ENCODE data around the gene NFYA. TPM values are rescaled to one million over a fixed set of nuclear protein-coding genes. Genes with fewer than 3 reads are reported as not detected.
A peak's percentile ranks its signal among the peaks of the same experiment; 100 is the strongest.

The NFYA gene
- total and polyA plus RNA-seq, 4 donors, result 2.2 to 28.4 (median 10.1) TPM

GRCh38 chr6:41066867-41067304 lies 5.9 kb upstream of the NFYA start:
- Histone ChIP-seq H3K27me3 (ENCODE audit: control insufficient read depth in 4 of 4, insufficient read depth in 4 of 4, low read length in 3 of 4) (no peaks in the 10 kb centered on the region), H3K9me3 (ENCODE audit: control insufficient read depth in 4 of 4, low read length in 3 of 4) (no peaks in the 10 kb centered on the region), H3K4me3 (ENCODE audit: low read depth in 1 of 3, low read length in 3 of 3) (no peak overlapping the region), H3K27ac (ENCODE audit: low read depth in 1 of 2, low read length in 2 of 2) (peak overlapping the region in 1 of 2 donors; percentile 71), H3K4me1 (ENCODE audit: control insufficient read depth in 4 of 4, insufficient read depth in 4 of 4, low read length in 3 of 4) (peaks cover 3 to 44% (median 39%) of the 10 kb centered on the region in 4 donors), H3K36me3 (ENCODE audit: control insufficient read depth in 4 of 4, insufficient read depth in 3 of 4, low read depth in 1 of 4, low read length in 3 of 4) (peaks cover 0 to 10% (median 5%) of the 10 kb centered on the region in 4 donors), H3K9ac (ENCODE audit: low read depth in 1 of 2, low read length in 2 of 2) (no peak overlapping the region)
- TF ChIP-seq, protein P1, sequence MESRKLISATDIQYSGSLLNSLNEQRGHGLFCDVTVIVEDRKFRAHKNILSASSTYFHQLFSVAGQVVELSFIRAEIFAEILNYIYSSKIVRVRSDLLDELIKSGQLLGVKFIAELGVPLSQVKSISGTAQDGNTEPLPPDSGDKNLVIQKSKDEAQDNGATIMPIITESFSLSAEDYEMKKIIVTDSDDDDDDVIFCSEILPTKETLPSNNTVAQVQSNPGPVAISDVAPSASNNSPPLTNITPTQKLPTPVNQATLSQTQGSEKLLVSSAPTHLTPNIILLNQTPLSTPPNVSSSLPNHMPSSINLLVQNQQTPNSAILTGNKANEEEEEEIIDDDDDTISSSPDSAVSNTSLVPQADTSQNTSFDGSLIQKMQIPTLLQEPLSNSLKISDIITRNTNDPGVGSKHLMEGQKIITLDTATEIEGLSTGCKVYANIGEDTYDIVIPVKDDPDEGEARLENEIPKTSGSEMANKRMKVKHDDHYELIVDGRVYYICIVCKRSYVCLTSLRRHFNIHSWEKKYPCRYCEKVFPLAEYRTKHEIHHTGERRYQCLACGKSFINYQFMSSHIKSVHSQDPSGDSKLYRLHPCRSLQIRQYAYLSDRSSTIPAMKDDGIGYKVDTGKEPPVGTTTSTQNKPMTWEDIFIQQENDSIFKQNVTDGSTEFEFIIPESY (IDR thresholded peaks at IDR 0.05), result no peak
- no peak for TF ChIP-seq FOXA1 (IDR thresholded peaks at IDR 0.05)
- TF ChIP-seq HNF4A (conservative IDR thresholded peaks at IDR 0.05), result peak; percentile 25 to 44
- TF ChIP-seq, protein P2, sequence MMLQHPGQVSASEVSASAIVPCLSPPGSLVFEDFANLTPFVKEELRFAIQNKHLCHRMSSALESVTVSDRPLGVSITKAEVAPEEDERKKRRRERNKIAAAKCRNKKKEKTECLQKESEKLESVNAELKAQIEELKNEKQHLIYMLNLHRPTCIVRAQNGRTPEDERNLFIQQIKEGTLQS (IDR thresholded peaks at IDR 0.05), result peak; percentile 26
- TF ChIP-seq GABPA (IDR thresholded peaks at IDR 0.05 in 1 of 2, conservative IDR thresholded peaks at IDR 0.05 in 1 of 2), result no peak
- TF ChIP-seq EGR1 (IDR thresholded peaks at IDR 0.05; ENCODE audit: low read depth in 2 of 2), result no peak
- TF ChIP-seq FOXA2 (IDR thresholded peaks at IDR 0.05), result no peak
- no peak for TF ChIP-seq JUND (IDR thresholded peaks at IDR 0.05)
- peak; percentile 92 to 95 for TF ChIP-seq RAD21 (IDR thresholded peaks at IDR 0.05)
- TF ChIP-seq, protein P3, sequence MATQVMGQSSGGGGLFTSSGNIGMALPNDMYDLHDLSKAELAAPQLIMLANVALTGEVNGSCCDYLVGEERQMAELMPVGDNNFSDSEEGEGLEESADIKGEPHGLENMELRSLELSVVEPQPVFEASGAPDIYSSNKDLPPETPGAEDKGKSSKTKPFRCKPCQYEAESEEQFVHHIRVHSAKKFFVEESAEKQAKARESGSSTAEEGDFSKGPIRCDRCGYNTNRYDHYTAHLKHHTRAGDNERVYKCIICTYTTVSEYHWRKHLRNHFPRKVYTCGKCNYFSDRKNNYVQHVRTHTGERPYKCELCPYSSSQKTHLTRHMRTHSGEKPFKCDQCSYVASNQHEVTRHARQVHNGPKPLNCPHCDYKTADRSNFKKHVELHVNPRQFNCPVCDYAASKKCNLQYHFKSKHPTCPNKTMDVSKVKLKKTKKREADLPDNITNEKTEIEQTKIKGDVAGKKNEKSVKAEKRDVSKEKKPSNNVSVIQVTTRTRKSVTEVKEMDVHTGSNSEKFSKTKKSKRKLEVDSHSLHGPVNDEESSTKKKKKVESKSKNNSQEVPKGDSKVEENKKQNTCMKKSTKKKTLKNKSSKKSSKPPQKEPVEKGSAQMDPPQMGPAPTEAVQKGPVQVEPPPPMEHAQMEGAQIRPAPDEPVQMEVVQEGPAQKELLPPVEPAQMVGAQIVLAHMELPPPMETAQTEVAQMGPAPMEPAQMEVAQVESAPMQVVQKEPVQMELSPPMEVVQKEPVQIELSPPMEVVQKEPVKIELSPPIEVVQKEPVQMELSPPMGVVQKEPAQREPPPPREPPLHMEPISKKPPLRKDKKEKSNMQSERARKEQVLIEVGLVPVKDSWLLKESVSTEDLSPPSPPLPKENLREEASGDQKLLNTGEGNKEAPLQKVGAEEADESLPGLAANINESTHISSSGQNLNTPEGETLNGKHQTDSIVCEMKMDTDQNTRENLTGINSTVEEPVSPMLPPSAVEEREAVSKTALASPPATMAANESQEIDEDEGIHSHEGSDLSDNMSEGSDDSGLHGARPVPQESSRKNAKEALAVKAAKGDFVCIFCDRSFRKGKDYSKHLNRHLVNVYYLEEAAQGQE (IDR thresholded peaks at IDR 0.05), result no peak
- TF ChIP-seq YY1 (IDR thresholded peaks at IDR 0.05), result no peak
- peak in 1 of 2 donors; percentile 18 for TF ChIP-seq RXRA (IDR thresholded peaks at IDR 0.05)
- no peak for TF ChIP-seq TAF1 (conservative IDR thresholded peaks at IDR 0.05)
- TF ChIP-seq NR2F2 (IDR thresholded peaks at IDR 0.05), result no peak
- TF ChIP-seq HNF4G (IDR thresholded peaks at IDR 0.05), result no peak
- no peak for TF ChIP-seq MAX (IDR thresholded peaks at IDR 0.05)
- TF ChIP-seq SP1 (IDR thresholded peaks at IDR 0.05), result peak; percentile 7
- TF ChIP-seq CTCF (IDR thresholded peaks at IDR 0.05; ENCODE audit: low read depth, low read length, missing input control), result peak; percentile 89
- DNase-seq (ENCODE audit: low spot score), result peak; percentile 81
- 29% methylated on average over 3 of the region's 3 CpGs for WGBS
